GM18499 (cell line): ENCODE measurements around the gene MYO18A.

Experiments used
- ATAC-seq: cut with Tn5 transposase; IDR thresholded peaks from one replicate; pipeline ENCODE4 v1.9.1; 2021; ENCODE audit warnings: moderate number of reproducible peaks; ENCODE audit not compliant: insufficient read depth, unreplicated experiment

The MYO18A gene

GRCh38 chr17:29068818-29069217, 111.4 kb downstream of the MYO18A start:
- ATAC-seq = no peak

- ATAC-seq = no peak
Observed at GRCh38 chr17:29066606-29067005, 113.6 kb downstream of the MYO18A start.

- ATAC-seq = no peak
Observed at GRCh38 chr17:29066047-29066446, 114.2 kb downstream of the MYO18A start.

GRCh38 chr17:29063992-29064391, 116.2 kb downstream of the MYO18A start:
- ATAC-seq = no peak

GRCh38 chr17:29062215-29062614, 118.0 kb downstream of the MYO18A start:
- no peak for ATAC-seq

- ATAC-seq = no peak
Observed at GRCh38 chr17:29061036-29061435, 119.2 kb downstream of the MYO18A start.

- no peak for ATAC-seq
Observed at GRCh38 chr17:29060475-29060874, 119.7 kb downstream of the MYO18A start.

GRCh38 chr17:29059281-29059680, 120.9 kb downstream of the MYO18A start:
- no peak for ATAC-seq

GRCh38 chr17:29058391-29058790, 121.8 kb downstream of the MYO18A start:
- no peak for ATAC-seq

- no peak for ATAC-seq
Observed at GRCh38 chr17:29057361-29057760, 122.8 kb downstream of the MYO18A start.

GRCh38 chr17:29054835-29055234, 125.4 kb downstream of the MYO18A start:
- no peak for ATAC-seq

GRCh38 chr17:29051731-29052130, 128.5 kb downstream of the MYO18A start:
- ATAC-seq = no peak

GRCh38 chr17:29051194-29051593, 129.0 kb downstream of the MYO18A start:
- no peak for ATAC-seq

- no peak for ATAC-seq
Observed at GRCh38 chr17:29050176-29050575, 130.0 kb downstream of the MYO18A start.

- ATAC-seq = no peak
Observed at GRCh38 chr17:29049541-29050145, 130.6 kb downstream of the MYO18A start.

GRCh38 chr17:29048440-29049368, 131.5 kb downstream of the MYO18A start:
- ATAC-seq = no peak

GRCh38 chr17:29046473-29046839, 133.7 kb downstream of the MYO18A start:
- no peak for ATAC-seq

- ATAC-seq = no peak
Observed at GRCh38 chr17:29045734-29046472, 134.3 kb downstream of the MYO18A start.

- no peak for ATAC-seq
Observed at GRCh38 chr17:29045026-29045425, 135.2 kb downstream of the MYO18A start.

- no peak for ATAC-seq
Observed at GRCh38 chr17:29043539-29044145, 136.6 kb downstream of the MYO18A start.
